GM19099 (cell line): ENCODE results near the gene CLRN1.

Experiments used
- POLR2A ChIP-seq: IDR thresholded peaks from 3 replicates; pipeline ENCODE4 v1.6.1; 2011; ENCODE audit warnings: low read depth; ENCODE audit not compliant: insufficient read length; ENCODE audit errors: extremely low read depth

Gene CLRN1

DNA sequence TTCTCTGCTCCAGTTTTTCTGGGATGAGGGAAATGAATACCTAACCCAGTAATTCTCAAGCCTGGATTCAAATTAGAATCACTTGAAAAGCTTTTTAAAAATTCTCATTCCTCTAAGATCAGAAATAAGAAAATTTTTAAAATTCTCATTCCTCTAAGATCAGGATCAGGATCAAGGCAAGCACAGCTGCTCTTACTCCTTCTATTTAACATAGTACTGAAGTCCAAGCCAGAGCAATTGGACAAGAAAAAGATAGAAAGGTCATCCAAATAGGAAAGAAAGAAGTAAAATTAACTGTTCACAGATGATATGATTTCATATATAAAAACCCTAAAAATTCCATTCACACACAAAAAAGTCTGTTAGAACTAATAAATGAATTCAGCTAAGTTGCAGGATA lies 24.2 kb upstream of the CLRN1 start:
- TF ChIP-seq POLR2A = no peak

DNA sequence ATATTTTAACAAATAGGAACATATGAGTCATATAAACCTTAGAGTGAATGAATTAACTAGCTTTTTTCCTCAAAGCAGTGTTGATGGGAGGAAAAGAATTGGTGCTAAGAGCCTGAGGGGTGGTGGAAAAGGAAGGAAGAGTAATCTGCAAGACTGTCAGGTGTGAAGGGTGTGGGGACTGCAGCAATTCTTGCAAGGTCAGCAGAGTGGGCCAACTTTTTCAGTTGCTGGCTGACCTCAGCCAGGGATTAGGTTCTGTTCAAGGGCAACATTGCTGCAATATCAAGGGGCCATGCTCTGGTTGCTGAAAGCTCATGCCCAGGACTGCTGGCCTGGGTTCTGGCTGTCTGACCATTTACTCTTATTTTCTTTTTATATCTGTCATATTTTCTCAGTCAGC lies 23.0 kb upstream of the CLRN1 start:
- no peak for TF ChIP-seq POLR2A

DNA sequence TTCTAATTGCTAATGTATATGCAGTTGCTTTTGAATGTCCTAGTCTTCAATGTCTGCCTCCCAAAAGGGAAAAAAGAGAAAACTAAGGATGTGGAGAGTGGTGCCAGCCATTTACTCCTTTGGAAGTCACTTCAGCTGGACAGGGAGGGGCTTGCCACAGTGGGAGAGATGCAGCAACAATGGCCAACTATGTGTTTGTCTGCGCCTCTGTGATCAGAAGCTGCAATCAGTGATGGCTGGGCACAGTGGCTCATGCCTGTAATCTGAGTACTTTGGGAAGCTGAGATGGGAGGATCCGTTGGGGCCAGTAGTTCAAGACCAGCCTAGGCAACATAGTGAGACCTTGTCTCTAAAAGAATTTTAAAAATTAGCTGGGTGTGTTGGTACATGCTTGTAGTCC lies 16.7 kb upstream of the CLRN1 start:
- no peak for TF ChIP-seq POLR2A

DNA sequence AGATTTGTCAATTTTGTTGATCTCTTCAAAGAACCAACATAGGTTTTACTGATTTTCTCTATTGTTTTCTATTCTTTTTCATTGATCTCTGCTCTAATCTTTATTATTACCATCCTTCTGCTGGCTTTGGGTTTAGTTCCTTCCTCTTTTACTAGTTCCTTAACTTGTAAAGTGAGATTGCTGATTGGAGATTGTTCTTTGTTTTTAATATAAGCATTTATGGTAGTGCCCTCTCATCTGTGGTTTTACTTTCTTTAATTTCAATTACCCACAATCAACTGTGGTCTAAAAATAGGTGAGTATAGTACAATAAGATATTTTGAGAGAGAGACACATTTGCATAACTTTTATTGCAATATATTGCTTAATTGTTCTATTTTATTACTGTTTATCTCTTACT lies 13.2 kb upstream of the CLRN1 start:
- TF ChIP-seq POLR2A = no peak

DNA sequence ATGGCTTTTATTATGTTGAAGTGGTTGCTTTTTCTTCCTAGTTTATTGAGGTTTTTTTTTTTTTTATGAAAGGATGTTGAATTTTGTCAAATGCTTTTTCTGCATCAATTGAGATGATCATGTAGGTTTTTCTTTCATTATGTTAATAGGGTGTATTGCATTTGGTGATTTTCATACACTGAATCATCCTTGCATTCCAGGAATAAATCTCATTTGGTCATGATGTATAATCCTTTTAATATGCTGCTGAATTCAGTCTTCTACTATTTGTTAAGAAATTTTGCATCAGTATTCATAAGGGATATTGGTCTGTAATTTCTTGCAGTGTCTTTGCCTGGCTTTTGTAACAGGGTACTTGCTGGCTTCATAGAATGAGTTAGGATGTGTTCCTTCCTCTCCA lies 11.5 kb upstream of the CLRN1 start:
- no peak for TF ChIP-seq POLR2A

DNA sequence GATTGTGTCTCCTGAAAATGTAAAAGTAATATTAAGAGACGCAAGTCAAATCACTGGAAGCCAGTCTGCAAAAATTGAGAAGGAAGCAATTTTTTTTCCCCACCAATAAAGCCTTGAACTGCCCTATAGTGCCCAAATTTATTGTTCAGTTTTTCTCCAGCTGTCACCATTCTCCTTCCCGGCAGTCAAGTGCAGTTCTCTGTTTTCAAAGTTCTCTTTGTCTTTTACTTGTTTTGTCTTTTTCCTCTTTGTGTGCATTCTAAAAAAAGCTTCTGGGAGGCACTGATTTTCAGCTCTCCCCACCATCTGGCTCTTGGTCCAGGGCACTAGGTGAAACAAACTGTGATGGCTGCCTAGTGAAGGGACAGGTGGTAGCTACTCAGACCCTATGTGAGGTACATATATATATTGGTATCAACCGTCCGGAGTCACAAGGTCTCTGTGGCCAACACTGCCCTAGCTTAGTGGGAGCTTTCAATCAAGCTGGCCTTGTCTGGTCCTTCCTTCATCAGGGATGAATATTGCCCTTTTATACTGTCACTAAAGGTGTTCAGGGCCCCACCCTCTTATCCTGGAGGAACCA lies 6.1 kb upstream of the CLRN1 start:
- TF ChIP-seq POLR2A = no peak

DNA sequence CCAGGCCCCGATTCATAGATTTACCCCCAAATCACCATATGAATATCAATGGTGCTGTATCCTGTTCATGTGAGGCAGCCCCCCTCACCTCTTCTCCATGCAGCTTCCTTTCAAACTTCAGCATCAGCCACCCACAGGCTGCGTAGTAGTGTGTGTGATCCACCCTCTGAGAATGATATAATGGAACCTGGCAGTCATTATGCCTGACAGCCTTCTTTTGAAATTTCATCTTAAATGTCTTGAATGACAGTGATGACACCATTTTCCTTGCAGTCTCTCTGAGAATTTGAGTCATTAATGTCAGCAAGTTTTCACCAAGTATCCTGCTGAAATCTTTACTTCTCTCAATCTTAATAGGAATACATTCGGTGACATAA lies 3.5 kb upstream of the CLRN1 start:
- TF ChIP-seq POLR2A = no peak

DNA sequence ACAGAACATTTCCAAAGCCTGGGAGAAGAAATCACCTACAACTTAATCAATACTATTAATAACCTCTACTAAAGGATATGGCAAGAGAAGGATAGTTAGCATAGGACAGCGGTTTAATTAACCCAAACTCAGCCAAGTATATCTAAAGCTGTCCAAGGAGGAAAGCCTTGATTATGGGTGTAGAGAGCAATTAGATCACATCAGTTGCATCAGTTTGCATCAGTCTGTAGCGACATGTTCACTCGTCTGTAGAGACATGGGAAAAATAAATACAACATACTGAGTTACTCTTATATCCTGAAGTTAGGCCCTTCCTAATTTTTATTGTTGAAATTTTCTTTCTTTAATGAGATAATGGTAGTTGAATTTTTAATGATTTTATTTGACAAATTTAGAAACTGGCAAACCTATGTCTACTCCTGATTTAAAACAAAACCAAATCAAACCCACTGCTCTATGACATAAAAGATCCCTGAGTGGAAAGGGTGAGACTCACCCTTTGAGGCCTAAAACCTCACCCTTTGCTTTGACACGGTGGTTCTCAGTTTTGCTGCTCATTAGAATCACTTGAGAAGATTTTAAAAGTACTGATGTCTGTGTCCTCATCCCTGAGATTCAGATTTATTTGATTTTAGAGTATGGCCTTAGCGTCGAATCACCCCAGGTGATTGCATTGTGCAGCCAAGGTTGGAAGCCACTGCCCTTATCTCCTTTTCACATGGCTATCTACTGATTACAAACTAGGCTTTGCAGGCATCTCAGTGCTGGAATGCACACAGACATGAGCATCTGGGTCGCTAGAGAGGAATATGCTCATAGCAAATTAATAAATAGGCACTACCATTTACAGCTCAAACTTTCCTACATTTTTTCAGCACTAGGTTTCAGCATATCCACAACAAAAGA lies 2.8 kb upstream of the CLRN1 start:
- no peak for TF ChIP-seq POLR2A

DNA sequence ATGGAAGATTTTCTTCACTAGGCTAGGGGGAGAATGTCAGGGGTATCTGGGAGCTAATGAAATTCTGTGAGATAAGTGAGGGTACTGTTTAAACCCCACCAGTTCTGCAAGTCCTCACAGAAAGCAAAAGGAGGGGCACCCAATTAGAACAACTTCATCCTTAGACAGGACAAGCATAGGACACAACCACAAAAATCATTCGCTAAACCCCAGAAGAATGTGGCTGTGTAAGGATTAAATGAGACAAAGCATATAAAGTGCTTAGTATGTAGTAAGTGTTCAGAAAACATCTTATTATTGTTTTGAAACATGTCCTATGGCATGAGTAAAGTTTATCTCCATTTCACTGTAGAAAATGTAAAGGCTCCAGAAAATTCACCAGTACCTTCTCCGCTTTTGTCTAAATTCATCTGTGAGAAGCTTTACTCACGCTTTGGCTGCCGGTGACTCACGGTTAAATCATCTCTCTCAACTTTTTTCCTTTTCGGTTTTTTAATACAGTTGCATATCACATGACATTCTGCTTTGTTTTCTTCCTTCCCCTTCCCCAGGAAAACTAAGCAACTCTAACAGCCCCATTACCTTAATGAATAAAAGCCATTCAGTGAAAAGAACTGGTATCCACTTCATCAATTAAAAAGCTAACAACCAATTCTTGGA lies 1.7 kb downstream of the CLRN1 start:
- no peak for TF ChIP-seq POLR2A

DNA sequence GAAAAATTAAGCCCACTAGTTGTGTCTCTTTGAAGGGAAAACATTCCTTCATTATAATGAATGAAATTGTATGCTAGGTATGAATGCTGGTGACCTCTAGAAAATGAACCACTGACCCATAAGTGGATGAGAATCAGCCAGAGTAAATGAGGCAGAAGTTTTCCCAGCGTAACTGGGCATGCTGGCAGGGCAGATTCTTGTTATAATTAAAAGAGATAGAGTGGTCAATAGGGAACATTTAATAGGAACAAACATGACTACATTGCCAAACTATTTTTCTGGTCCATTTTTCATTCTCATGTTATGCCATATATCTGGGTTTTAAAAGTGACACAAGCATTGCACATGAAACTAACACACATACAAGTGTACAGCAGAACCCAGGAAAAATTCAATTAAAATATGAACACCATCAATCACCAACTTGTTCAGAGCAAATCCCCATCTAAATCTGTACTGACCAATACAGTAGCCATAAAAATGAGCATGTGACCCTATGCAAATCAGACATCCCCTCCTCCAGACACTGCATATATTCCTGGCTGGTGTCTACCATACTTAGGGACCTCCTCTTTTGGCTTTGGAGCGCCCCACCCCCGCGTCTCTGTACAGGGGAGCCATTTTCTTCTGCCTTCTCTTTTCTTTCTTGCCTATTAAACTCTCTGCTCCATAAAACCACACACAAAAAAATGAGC lies 4.0 kb downstream of the CLRN1 start:
- no peak for TF ChIP-seq POLR2A

DNA sequence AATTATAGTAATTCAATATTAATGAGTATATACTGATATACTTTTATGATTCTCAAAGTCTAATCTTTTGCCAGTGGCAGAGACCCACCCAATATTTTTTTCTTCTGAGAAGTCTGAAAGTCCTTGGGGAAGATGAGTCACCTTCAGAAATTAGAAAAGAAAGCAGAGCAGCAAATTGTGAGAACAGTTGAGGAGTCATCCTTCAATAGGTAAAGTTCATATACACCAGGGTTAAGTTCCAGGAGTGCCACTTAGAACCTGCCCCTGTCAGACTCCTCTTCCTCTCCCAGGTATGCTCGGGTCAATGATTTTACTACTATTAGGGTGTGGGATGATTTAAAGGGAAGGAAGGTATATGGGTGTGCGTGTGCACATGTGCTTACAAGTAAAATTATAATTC lies 7.1 kb downstream of the CLRN1 start:
- TF ChIP-seq POLR2A = no peak

DNA sequence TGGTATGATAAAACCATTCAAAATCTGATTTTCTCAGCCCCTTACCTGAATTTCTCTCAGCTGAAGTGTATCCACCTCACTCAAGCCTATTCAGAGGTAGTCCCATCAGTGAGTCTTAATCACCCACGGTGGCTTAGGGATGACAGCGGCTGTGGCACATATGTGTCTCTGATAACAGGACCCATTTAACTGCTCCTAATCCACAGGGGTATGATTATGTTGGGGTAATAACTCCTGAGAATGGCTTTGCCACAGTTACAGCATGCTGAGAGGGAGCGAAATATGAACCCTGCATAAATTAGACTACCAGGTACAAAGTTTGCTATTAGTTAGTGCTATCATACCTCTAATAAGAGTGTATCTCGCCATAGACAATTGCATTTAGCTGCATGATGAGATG lies 10.6 kb downstream of the CLRN1 start:
- no peak for TF ChIP-seq POLR2A

DNA sequence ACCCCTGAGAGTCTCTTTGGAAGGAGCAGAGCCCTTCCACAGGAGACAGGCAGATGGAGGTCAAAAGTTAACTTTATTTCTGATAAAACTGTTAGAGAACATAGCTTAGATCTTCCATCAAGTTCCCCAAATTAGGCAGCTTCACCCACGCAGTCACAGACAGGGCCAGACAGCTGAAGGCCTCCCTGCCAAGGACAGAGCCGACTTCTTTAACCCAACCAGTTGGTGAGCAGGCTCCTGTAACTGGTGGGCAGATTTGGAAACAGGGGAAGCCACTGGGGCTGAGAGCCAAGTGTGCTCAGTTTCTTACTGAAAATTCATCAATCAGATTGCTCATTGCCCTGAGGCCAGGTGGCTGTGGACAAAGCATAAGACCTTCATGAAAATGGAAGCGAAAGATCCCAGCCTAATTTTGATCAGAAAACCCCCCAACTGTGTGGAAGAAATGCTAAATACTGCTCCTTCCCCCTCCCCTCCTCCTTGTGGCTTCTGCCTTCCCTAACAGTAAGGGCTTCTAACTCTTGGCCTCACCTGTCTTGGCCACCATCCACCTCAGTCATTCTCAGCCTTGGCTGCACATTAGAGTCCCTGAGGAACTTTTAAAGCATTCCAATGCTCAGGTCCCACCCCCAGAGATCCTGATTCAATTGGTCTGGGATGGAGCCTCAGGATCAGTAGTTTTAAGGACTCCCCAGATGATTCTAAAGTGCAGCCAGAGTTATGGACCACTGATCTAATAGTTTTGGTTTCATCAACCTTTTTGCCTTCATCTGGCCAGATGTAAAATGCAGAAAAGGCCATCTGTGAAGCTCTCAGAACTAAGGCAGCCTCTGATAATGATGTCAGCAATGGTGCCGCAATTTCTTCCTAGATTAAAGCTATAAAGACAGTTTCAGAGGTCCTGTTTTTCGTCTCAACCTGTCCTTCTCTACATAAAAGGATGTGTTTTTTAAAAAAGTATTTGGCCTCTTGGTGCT lies 11.5 kb downstream of the CLRN1 start:
- TF ChIP-seq POLR2A = no peak

DNA sequence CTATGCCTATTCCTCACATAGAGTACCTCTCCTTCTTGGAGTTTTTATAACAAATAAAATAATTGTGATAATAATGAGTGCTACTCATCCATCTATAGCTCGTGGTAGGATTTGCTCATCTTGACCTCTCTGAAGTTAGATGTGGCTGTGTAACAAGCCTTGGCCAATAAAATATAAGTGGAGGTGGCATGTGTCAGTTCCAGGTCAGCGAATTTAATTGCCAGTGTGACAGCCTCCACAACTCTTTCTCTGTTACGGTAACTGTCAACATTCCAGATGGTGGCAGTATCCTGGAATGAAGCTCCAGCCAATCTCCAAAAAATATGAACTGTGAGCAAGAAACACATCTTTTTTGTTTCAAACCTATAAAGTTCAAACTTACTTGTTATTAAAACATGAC lies 13.8 kb downstream of the CLRN1 start:
- no peak for TF ChIP-seq POLR2A
